ENCODE results near the gene JPH3.

Gene JPH3

DNA sequence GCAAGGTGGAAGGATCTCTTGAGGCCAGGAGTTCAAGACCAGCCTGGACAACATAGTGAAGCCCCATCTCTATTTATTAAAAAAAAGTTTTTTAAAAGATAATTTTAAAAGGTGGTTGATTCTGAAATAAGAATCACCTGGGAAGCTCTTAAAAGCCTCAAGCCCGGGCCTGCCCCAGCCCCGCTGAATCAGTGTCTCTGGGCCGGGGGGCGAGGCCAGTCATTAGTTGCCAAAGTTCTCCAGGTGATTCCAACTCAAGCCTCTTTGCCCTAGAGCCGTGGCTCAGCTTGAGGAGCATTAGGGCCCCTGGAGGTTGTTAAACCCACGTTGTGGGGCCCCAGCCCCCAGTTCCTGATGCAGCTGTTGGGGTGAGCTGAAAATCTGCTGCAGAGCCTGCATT is 24.6 kb downstream of the JPH3 start:
- no peak for DNase-seq (ENCODE audit: low read depth)

DNA sequence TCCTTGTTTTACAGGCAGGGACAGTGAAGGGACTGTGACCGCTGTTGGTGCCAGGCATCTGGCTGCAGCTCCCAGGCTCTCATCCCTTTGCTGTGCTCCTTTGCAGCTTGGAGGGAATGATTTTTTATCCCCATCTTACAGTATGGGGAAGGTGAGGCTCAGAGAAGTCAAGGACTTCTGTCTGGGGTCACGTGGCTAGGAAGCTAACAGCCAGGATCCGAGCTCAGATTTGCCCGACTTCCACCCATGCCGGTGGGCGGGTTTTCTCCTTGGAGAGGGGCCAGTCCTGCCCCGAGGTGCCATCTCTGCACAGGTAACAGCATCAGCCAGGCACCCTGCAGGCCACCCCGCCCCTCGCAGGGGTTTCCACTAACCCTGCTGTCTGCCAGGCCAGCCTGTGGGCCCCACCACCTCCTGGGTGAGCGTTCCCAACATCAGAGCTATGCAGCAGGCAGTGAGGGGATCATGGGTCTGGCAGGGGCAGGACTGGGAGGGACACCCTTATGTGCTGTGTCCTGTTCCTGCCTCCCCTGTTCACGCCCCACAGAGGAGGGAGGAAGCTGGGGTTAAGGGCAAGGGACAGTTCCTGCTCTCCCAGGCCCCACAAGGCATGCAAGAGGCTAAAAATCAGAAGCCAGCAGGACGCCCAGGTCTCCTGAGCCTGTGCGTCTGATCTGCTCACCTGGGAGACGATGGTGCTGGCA is 25.4 kb downstream of the JPH3 start:
- no peak for DNase-seq (ENCODE audit: low read depth)

DNA sequence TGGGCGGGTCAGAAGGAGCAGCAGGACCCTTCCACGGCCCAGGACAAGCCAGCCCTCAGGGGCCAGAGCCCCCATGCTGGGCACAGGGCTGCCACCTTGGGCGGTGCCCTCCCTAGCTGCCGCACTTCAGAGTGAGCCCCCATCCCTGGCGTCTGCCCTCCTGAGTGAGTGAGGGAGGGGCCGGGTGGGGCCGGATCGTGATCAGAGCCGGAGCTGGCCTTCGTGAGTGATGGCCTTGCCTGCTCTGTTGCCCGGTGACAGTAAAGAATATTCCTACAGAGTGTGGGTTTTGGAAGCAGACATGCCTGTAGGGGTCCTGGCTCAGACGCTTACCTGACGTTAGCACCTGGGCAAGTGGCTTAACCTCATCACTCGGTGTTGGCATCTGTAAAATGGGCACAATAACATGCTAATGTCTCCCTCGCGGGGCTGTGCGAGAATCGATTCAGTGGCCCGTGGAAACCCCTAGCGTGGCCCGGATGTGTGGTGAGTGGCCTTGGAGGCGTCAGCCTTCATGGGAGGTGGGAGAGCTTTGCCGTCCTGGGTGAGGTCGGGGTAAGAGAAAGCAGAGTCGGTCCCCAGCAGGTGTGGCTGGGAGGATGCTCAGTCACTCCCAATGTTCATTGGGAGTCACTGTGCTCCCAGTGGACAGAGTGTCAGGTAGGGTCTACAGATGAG is 26.1 kb downstream of the JPH3 start:
- no peak for DNase-seq (ENCODE audit: low read depth)

DNA sequence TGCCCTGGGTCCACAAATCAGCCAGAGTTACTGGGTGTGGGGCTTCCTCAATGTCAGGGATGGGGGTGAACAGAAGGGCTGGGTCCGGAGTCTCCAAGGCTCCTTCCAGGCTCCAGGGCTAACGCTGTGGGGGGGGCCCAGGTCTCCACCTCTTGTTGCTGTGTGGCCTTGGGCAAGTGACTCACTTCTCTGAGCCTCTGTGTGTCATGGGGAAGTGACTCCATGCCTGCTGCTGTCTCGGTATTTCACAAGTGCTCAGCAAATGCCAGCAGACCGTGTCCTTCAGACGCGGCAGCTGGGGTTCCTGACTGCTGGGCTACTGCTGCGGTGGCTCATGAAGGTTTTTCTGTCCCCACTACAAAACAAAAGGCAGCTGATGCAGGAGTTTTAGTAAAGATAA is 26.6 kb downstream of the JPH3 start:
- no peak for DNase-seq (ENCODE audit: low read depth)

DNA sequence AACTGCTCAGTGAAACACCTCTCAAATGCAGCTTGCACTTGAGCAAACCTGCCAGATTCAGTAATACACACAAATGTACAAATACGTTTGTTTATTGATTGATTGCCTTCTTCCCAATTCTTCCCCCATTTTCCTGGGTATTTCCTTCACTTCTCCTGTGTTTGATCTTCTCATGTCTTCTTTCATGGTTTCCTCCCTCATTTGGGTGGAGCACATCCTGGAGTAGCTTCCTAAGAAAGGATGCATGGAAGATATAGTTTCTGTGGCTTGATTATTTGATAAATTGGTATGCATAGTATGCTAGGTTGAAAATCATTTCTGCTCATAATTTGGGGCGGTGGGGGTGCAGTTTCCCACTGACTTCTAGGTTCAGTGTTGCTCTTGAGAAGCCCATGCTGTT is 28.8 kb downstream of the JPH3 start:
- DNase-seq (ENCODE audit: low read depth): no peak

DNA sequence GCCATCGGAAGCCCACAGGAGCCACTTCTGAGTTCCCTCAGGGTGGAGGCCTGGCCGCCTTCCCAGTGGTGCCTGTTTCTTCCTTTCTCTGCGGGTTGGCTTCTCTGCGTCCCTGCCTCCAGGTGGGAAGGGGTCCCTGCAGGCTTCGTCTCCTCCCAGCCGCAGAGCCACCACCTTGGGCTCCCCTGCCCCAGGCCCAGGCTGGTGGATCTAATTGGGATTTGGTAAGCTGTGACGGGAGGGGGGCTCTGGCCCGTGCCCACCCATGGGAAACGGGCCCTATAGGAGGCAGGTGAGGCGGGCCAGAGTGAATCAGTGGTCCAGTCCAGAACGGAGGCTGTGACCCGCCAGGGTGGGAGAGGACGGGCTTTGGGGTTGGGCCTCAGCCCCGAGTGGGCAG is 32.1 kb downstream of the JPH3 start:
- no peak for DNase-seq (ENCODE audit: low read depth)

DNA sequence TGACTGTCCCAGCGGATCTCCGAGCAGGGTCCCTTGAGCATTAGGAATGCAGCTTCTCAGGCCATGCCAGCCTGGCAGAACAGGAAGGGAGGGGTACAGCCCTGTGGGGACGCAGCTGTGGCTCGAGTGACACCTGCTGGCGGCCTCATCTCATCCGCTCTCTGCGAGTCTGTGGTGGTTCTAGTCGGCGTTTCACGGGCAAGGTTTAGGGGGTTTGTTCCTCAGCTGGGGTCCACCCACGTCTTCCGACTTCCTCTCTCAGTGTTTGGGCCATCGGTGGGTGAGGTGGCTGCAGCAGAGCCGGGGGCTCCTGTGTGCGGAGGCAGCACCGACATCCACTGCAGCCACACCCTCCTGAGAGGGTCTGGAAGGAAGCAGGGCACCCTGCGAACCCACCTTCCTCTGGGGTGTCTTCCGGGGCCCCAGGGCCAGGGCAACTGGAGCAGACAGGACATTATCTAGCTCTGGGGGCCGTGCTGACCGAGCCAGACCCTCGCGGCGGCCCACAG is 33.3 kb downstream of the JPH3 start:
- peak; percentile 54 for DNase-seq (ENCODE audit: low read depth)

DNA sequence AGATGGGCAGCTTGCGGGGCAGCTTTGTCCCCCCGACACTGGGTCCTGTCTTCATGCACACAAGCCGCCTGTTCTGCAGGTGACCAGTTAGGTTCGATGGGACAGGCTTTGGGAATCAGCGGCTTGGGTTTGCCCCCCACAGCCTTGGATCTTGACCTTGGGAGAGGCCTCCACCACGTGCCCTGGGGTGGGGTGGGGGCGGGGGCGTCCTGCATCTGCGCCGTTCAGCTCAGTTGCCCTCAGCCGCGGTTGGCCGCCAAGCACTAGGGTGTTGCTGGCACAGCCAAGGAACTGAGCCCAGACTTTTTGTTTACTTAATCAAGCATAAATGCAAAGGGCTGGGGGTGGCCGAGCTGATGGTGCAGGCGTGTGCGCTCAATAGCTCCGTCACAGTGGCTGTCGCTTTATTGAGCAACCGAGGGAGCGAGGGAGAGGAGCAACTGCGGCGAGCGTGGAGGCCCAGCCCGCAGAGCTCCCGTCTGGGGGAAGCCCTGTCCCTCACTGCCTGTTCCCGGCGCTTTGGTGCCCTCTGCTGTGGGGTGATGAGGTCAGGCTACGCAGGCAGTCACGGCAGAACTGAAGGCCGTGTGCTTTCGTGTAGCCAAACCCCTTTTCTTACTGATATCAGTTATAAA is 33.9 kb downstream of the JPH3 start:
- DNase-seq (ENCODE audit: low read depth): peak; percentile 70

DNA sequence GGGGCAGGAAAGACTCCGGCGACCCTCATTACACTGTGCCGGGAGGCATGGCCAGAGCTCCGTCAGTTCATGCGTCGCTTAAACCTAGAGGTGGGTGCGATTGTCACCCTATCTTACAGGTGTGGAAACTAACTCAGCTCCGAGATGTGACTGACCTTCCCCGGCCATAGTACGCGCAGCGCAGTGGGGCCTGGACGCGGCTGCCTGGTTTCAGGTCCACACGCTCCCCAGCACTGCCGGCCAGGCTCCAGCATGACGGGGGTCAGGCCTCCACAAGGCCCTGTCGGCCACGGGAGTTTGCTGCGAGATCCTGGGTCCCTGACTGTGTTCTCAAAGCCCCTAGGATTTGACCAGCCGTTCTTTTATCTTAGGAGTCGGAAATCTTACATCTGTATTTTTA is 34.4 kb downstream of the JPH3 start:
- no peak for DNase-seq (ENCODE audit: low read depth)

DNA sequence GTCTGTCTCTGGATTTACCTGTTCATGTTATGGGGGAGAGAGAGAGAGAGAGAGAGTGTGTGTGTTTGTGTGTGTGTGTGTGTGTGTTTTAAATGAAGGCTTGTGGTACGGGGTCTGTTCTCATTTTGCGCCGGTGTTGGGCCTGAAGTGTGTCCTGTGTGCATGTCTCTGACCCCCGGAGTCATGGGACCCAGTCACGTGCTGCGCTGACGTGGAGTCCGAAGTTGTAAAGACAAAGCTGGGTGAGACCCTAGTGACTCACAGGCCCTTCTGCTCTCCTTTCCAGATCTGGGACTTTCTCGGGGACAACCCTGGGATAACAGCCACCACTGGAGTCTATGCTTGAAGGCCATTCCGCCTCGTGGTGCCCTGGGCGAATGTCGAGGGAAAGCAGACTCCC is 35.0 kb downstream of the JPH3 start:
- DNase-seq (ENCODE audit: low read depth): no peak

DNA sequence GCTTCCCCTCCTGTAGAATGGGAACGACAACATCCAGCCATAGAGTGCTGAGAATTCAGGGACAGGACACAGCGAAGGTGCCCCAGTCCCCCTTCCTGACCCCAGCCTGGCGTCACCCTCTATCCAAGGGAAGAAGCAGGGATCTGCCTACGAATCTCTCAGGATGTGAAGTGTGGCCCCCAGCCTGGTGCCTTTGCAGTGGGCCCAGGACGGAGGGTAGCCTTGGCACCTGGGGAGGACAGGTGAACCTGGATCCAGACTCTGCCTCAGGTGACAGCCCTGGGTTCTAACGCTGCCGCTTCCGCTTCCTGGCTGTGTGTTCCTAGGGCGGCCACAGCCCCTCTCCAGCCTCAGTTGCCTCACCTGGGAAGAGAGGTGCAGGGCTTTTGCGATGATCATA is 36.4 kb downstream of the JPH3 start:
- no peak for DNase-seq (ENCODE audit: low read depth)

DNA sequence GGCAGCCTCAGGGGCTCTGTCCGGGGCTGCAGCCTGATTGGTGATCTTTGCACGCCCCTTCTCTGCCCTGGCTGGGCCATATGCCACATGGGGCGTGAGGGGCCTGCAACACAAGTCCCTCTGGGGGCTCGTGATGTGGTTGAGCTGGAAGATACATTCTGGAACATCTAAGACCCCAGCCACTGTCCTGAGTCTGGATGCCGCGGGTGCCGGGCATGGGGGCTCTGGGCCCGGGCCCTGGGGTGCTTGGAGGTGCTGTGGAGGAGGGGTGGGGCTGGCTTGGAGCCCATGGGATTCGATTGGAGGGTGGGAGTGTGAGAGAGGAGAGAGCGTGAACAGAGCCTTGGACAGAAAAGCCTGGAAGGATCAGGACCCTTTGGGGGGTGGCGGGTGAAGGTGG is 39.4 kb downstream of the JPH3 start:
- DNase-seq (ENCODE audit: low read depth): no peak

DNA sequence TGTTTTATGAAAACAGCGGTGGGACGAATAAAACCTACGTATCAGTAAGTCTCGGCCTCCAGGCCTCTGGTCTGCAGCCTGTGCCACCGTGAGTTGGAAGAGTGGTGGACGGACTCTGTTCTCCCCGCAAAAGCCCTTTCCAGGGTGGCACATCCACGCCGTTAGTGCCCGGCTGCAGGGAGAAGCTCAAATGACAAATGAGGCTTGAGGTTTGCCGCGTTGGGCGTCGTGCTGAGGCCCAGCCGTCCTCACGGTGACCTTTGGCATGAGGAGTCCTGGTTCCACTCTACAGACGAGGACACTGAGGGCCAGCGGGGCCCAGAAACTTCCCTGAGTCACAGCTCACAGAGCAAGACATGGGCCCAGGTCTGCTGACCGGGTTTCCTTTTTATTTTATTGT is 40.2 kb downstream of the JPH3 start:
- DNase-seq (ENCODE audit: low read depth): no peak

DNA sequence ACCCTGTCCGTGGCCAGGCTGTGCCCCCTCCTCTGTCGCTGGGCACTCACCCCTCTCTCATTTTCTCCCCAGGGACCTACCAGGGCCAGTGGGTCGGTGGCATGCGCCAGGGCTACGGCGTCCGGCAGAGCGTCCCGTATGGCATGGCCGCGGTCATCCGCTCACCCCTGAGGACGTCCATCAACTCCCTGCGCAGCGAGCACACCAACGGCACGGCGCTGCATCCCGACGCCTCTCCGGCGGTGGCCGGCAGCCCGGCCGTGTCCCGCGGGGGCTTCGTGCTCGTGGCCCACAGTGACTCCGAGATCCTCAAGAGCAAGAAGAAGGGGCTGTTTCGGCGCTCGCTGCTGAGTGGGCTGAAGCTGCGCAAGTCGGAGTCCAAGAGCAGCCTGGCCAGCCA is 41.9 kb downstream of the JPH3 start:
- DNase-seq (ENCODE audit: low read depth): no peak

DNA sequence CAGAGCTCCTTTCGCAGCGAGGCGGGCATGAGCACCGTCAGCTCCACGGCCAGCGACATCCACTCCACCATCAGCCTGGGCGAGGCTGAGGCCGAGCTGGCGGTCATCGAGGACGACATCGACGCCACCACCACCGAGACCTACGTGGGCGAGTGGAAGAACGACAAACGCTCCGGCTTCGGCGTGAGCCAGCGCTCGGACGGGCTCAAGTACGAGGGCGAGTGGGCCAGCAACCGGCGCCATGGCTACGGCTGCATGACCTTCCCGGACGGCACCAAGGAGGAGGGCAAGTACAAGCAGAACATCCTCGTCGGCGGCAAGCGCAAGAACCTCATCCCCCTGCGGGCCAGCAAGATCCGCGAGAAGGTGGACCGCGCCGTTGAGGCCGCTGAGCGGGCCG is 42.3 kb downstream of the JPH3 start:
- DNase-seq (ENCODE audit: low read depth): no peak

DNA sequence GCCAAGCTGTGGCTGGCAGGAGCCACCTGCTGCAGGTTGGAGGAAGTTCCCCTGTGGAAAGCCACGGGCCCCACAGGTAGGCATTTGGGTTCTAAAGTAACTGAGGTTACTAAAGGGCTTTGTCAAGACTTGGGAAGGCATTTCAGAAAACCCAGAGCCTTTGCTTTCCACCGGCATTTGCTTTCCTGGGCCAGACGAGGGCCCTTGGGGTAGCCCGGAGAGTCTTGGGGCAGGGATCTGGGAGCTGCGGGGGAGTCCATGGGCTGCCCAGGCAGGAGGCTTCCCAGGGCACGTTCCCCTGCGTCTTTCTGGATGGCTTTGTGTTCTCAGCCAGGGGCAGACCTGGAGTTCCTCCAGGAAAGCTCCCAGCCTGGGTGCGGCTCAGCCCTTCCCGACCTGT is 43.5 kb downstream of the JPH3 start:
- DNase-seq (ENCODE audit: low read depth): no peak

DNA sequence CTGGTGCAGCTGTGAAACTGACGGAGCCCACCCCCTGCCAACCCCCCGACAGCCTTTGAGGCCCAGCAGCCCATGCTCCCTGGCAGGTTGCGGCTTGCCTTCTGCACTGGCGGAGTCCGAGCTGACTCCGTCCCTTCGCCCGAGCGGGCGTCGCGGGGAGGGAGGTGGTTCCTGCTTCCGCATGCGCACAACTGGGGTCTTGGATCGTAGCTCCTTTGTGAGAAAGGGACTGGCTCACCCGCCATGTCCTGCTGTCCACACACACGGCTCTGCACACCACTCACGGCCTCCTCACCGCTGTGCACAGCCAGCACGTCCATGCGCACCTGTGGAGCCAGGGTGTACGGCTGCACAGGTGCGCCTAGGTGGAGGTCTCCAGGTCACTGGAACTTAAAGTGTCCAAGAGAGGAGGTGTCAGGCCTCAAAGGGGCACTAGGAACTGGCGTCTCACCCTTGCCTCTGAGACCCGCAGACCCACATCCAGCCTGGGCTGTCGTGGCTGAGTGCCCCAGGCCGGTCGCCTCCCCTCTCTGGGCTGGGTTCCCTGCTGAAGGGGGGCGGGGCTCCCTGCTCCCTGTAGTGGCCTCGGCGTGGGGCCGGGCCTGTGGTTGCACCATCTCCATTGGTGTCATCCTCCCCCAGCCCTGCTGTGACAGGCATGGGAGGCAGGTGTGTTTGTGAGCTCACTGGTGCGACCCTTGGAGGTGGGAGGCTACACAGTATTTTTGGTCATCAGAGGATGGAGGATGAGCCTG is 45.3 kb downstream of the JPH3 start:
- DNase-seq (ENCODE audit: low read depth): no peak

DNA sequence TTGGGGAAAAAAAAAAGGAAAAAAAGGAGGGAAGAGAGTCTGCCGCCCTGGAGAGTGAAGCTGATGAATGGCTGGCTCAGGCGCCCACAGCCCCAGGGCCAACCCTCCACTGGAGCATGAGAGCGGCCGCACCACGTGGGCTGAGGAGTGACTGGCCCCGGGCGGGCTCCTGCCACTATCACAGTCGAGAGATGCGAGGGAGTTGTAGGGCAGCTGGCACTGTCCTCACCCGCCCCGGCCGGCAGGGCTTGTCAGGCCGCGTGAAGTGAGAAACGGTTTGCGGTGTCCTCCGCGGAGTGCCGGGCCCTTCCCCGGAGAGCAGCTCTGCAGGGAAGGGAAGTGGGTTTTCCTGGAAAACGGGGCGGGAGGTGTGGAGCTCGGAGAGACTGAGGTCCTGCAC is 45.9 kb downstream of the JPH3 start:
- no peak for DNase-seq (ENCODE audit: low read depth)

DNA sequence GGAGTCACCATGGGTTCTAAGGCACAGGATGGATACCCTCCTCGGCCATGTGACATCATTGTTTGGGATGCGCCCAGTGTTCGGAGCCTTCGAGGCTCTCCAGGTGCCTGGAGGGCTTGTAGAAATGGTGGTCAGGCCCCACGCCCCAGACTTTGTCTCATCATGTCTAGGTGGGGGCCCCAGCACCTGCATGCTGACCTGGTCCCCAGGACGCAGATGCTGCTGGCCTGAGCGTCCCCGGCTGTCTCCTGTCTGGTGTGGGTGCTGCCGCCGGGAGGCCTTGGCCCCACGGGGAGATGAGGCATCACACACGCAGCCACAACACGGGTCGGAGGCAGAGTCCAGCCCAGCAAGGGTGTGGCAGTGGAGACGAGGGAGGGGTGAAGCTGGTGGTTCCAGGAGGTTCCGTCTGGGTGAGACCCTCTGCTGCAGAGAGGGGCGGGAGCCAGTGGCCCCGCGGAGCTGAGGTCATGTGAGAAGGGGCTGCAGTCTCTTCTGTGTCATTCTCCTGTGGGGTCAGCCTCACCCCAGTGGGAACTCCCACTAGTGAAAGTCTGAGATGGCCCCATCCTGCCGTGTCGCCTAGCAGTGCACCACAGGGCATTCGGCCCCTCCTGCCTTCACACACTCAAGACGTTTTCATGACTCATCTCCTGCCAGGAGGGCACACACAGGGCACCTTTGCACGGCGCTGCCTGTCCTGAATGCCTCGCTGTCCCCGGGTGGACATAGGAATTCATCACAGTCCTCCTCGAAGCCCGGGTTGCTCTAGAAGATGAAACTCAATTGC is 46.6 kb downstream of the JPH3 start:
- no peak for DNase-seq (ENCODE audit: low read depth)

DNA sequence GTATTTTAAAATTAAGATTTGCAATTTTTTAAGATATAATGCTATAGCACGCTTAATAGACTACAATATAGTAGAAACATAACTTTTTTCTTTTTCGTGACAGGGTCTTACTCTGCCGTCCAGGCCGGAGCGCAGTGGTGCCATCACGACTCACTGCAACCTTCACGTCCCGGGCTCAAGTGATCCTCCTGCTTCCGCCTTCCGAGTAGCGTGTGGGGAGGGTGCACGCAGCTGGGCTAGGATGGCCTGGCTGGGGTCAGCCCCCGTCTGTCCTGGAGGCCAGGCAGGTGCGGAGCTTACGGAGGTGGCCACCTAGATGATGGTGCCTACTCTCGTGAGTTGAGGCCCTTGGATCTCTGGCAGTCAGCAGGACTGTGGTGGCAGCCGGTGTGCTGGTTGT is 50.1 kb downstream of the JPH3 start:
- DNase-seq (ENCODE audit: low read depth): no peak

DNA sequence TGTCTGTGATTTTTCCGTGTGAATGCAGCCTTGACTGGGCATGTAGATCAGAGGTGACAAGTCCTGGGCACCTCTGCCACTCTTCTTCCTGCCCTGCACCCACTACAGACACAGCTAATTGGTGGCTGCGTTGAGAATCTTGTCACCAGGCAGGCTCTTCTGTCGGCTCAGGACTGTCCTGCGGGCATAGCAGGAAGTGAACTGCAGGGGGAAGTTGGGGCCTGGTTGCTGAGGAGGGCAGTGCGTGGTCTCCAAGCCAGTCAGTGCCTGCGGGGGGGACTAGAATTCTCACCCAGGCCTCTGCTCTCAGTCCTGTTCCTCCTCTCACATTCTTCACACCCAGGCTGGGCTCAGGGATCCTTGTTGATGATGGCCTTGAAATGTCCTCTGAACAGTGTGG is 50.5 kb downstream of the JPH3 start:
- no peak for DNase-seq (ENCODE audit: low read depth)

DNA sequence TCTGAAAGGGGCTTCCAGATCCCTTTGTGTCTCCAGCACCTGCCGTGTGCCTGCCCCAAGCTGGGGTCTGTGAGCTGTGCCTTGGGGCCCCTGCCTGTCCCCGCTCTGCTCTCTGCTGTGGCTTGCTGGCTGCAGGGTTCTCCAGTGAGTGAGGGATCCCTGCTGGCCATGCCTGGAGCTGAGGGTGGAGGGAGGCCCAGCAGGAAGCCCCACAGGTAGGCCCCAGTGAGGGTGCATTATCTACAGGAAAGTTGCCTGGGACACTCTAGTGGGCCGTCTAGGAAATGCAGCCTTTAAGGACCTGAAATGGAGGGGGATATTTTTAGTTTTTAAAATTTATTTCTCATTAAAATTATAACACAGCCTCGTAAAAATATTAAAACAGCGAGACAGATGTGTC is 50.9 kb downstream of the JPH3 start:
- DNase-seq (ENCODE audit: low read depth): no peak

Measured in activated gamma-delta T cell treated with anti-CD3 and anti-CD28 coated beads, Interleukin-2, amount 50 U/mL, for 16 hours (primary cell).